ENCODE measurements around the gene IL3RA. TPM values are rescaled to one million over a fixed set of nuclear protein-coding genes. Genes with fewer than 3 reads are reported as not detected.

Gene IL3RA
- total RNA-seq, 1 donor from 2014 or later, result 0.53 TPM

GRCh38 chrX:1321674-1322073 is 14.9 kb upstream of the IL3RA start:
- no peaks in the 10 kb centered on the region for H3K9me3 Mint-ChIP-seq
- POLR2A ChIA-PET, result no interaction called here
- H3K4me3 Mint-ChIP-seq, result no peak overlapping the region
- no peak for TF ChIP-seq CTCF (IDR thresholded peaks at IDR 0.05)
- peaks cover 6% of the 10 kb centered on the region for H3K4me1 Mint-ChIP-seq
- no peak overlapping the region for H3K27ac Mint-ChIP-seq
- no peak for ATAC-seq (ENCODE audit: low read depth)
- peaks cover 10% of the 10 kb centered on the region for H3K27me3 Mint-ChIP-seq
- CTCF ChIA-PET, result no interaction called here
- intact Hi-C loops (cut with micrococcal nuclease), result loop anchor here (10.0 kb wide), 1 partner anchor 253 kb away; no protein-coding TSS in a partner anchor
- DNase-seq, result no peak
- no peaks in the 10 kb centered on the region for H3K36me3 Mint-ChIP-seq (ENCODE audit: low read depth)

GRCh38 chrX:1322393-1322792 is 14.2 kb upstream of the IL3RA start:
- intact Hi-C loops (cut with micrococcal nuclease), result loop anchor here (10.0 kb wide), 1 partner anchor 252 kb away; no protein-coding TSS in a partner anchor
- no peak for TF ChIP-seq CTCF (IDR thresholded peaks at IDR 0.05)
- POLR2A ChIA-PET, result no interaction called here
- DNase-seq, result no peak
- H3K27me3 Mint-ChIP-seq, result peaks cover 9% of the 10 kb centered on the region
- H3K4me1 Mint-ChIP-seq, result peaks cover 8% of the 10 kb centered on the region
- no peaks in the 10 kb centered on the region for H3K9me3 Mint-ChIP-seq
- CTCF ChIA-PET, result no interaction called here
- H3K4me3 Mint-ChIP-seq, result no peak overlapping the region
- no peak for ATAC-seq (ENCODE audit: low read depth)
- no peak overlapping the region for H3K27ac Mint-ChIP-seq
- no peaks in the 10 kb centered on the region for H3K36me3 Mint-ChIP-seq (ENCODE audit: low read depth)

GRCh38 chrX:1323315-1323714 is 13.3 kb upstream of the IL3RA start:
- ChIA-PET POLR2A (no interaction called here), CTCF (no interaction called here)
- no peaks in the 10 kb centered on the region for H3K9me3 Mint-ChIP-seq
- DNase-seq, result peak; percentile 28
- intact Hi-C loops (cut with micrococcal nuclease), result loop anchor here (1.0 to 10.0 kb wide), 4 partner anchors 130 to 1304 kb away; no protein-coding TSS in a partner anchor
- no peak for TF ChIP-seq CTCF (IDR thresholded peaks at IDR 0.05)
- H3K36me3 Mint-ChIP-seq (ENCODE audit: low read depth), result no peaks in the 10 kb centered on the region
- H3K27ac Mint-ChIP-seq, result peak overlapping the region; percentile 21
- peaks cover 13% of the 10 kb centered on the region for H3K4me1 Mint-ChIP-seq
- peak; percentile 87 for ATAC-seq (ENCODE audit: low read depth)
- H3K27me3 Mint-ChIP-seq, result peaks cover 9% of the 10 kb centered on the region
- H3K4me3 Mint-ChIP-seq, result peak overlapping the region; percentile 3

GRCh38 chrX:1325515-1326116 is 11.0 kb upstream of the IL3RA start:
- peaks cover 23% of the 10 kb centered on the region for H3K4me1 Mint-ChIP-seq
- ChIA-PET POLR2A (no interaction called here), CTCF (no interaction called here)
- peaks cover 8% of the 10 kb centered on the region for H3K27me3 Mint-ChIP-seq
- no peaks in the 10 kb centered on the region for H3K36me3 Mint-ChIP-seq (ENCODE audit: low read depth)
- no peak overlapping the region for H3K4me3 Mint-ChIP-seq
- intact Hi-C loops (cut with micrococcal nuclease), result loop anchor here (10.0 kb wide), 1 partner anchor 249 kb away; no protein-coding TSS in a partner anchor
- no peak for DNase-seq
- ATAC-seq (ENCODE audit: low read depth), result no peak
- H3K9me3 Mint-ChIP-seq, result no peaks in the 10 kb centered on the region
- no peak for TF ChIP-seq CTCF (IDR thresholded peaks at IDR 0.05)
- H3K27ac Mint-ChIP-seq, result no peak overlapping the region

- Mint-ChIP-seq H3K4me1 (peaks cover 26% of the 10 kb centered on the region), H3K4me3 (no peak overlapping the region), H3K27ac (no peak overlapping the region), H3K27me3 (peaks cover 6% of the 10 kb centered on the region), H3K9me3 (peaks cover 2% of the 10 kb centered on the region), H3K36me3 (ENCODE audit: low read depth) (no peaks in the 10 kb centered on the region)
- ATAC-seq (ENCODE audit: low read depth), result no peak
- POLR2A ChIA-PET, result no interaction called here
- DNase-seq, result no peak
- no peak for TF ChIP-seq CTCF (IDR thresholded peaks at IDR 0.05)
- intact Hi-C loops (cut with micrococcal nuclease), result loop anchor here (10.0 kb wide), 1 partner anchor 247 kb away; no protein-coding TSS in a partner anchor
- CTCF ChIA-PET, result no interaction called here
Measured at GRCh38 chrX:1327651-1328304, 8.8 kb upstream of the IL3RA start.
